Caki2 (cell line): ENCODE data around the gene SEMG2. TPM values are rescaled to one million over a fixed set of nuclear protein-coding genes. Genes with fewer than 3 reads are reported as not detected.

ENCODE experiments used
- DNase-seq: peaks from one replicate; pipeline ENCODE4 v3.0.0-alpha.2; 2015; ENCODE audit warnings: low read depth
- in situ Hi-C: cut with HindIII; loops from 2 replicates; pipeline ENCODE4 v1.10.0; 2016; ENCODE audit warnings: low sequenced_read_pairs, low pct_unique_long_range_greater_than_20kb, mixed read lengths
- total RNA-seq: library from RNA; depleted of rRNA; stranded (reverse); fragments of >200 nt; shearing (Covaris generic); gene quantifications from 2 replicates; pipeline ENCODE4 v1.2.3, GENCODE V29; 2014; ENCODE audit warnings: low replicate concordance; rRNA removed

SEMG2 gene
- total RNA-seq, 1 experiment from 2014 or later: not detected

DNA sequence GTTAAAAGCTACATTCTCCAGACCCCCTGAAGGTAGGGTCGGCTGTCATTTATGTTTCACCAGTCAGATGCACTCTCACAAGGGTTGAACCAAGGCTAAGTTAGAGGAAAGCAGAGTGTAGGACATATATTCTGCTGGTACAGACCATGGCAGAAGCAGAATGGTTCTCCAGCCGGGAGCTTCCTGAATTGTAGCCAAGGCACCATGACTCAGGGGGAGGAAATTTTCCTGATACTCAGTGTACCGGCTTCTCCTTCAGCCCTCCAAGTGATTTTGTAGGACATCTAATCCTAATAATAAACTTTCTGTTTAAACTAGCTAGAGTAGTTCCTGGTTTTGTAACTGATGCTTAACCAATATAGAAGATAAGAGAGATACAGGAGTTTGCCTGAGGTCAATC lies 47.4 kb downstream of the SEMG2 start:
- no peak for DNase-seq
- in situ Hi-C loops: no loop called here

DNA sequence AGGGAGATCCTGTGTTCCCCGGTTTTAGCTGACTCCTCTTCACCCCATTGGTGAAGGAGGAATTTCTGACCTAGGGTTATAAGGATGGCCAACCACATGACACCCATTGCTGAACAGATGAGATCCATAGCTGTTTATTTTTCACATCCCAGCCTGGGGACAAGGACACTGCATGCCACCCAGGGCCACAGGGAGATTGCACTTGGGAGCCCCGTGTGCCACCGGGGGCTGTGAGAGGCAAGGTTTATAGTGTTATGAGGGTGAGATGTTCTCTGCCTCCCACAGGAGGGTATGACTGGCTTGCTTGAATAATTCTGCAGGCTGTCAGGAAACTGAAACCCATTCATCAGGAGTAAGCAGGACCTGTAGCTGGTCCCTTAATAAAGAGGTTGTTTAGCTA lies 47.9 kb downstream of the SEMG2 start:
- DNase-seq: no peak
- in situ Hi-C loops: no loop called here

DNA sequence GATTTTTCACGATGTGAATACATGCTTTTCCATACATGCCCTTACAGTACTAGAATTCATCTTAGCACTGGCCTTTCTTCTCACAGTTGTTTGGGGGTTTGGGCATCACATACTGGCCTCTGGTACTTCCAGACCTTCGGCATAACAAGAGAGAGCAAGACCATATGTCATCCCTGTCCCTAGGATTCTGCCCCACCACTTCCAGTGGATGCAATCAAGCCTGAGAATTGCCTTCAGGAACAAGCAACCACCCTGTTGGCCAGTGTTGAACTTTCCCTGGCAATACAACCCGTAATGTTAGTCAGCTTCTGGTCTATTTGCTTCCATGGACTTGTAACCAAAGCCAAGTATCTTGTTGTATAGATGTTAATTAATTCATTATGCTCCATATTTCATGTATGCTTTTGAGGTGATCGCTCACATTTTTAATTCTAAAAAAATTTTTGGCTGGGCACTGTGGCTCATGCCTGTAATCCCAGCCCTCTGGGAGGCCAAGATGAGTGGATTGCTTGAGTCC lies 48.6 kb downstream of the SEMG2 start:
- in situ Hi-C loops: no loop called here
- DNase-seq: no peak

Other genes with a start within 250 kb of the SEMG2 start
- gene KCNS1, start 120.2 kb upstream of the SEMG2 start, total RNA-seq: not detected in 2 replicates
- gene WFDC5, start 106.2 kb upstream of the SEMG2 start, total RNA-seq: not detected in 2 replicates
- gene WFDC12, start 96.9 kb upstream of the SEMG2 start, total RNA-seq: not detected in 2 replicates
- not detected in 2 replicates for gene PI3, start 46.5 kb upstream of the SEMG2 start, total RNA-seq
- gene SEMG1, start 14.3 kb upstream of the SEMG2 start, total RNA-seq: not detected in 2 replicates
- gene SLPI, start 33.2 kb downstream of the SEMG2 start, total RNA-seq: 1.5 TPM in 1 of 2 replicates, not detected in the other
- not detected in 2 replicates for gene RBPJL, start 85.5 kb downstream of the SEMG2 start, total RNA-seq
- 0.10 and 2.1 TPM in 2 replicates for gene MATN4, start 86.9 kb downstream of the SEMG2 start, total RNA-seq
- 92.8 and 111 TPM in 2 replicates for gene SDC4, start 127.1 kb downstream of the SEMG2 start, total RNA-seq
- 59.1 and 84.9 TPM in 2 replicates for gene SYS1, start 141.8 kb downstream of the SEMG2 start, total RNA-seq
- gene TP53TG5, start 157.0 kb downstream of the SEMG2 start, total RNA-seq: not detected in 2 replicates
- 2.5 and 21.5 TPM in 2 replicates for gene DBNDD2, start 186.9 kb downstream of the SEMG2 start, total RNA-seq
- 66.4 and 89.4 TPM in 2 replicates for gene PIGT, start 194.8 kb downstream of the SEMG2 start, total RNA-seq
- gene WFDC2, start 248.4 kb downstream of the SEMG2 start, total RNA-seq: not detected in 2 replicates